K562 (cell line): ENCODE data around the gene VSIG2. TPM values are rescaled to one million over a fixed set of nuclear protein-coding genes. Genes with fewer than 3 reads are reported as not detected.

ENCODE experiments used
- ELF2 ChIP-seq: fragments of 250-450 bp; sonication (Bioruptor Pico); IDR thresholded peaks from 2 replicates; pipeline ENCODE4 v1.5.0; 2021; ENCODE audit warnings: mild to moderate bottlenecking
- ERF ChIP-seq: fragments of 450-650 bp; formaldehyde crosslinking; IDR thresholded peaks from 2 replicates; pipeline ENCODE4 v1.4.0; 2020; ENCODE audit warnings: mild to moderate bottlenecking, mixed read lengths
- FOXA1 ChIP-seq: fragments of 450-650 bp; IDR thresholded peaks from 2 replicates; pipeline ENCODE4 v1.6.1; 2016; ENCODE audit warnings: mild to moderate bottlenecking, borderline replicate concordance
- FUS ChIP-seq: fragments of 200-400 bp; formaldehyde crosslinking; optimal IDR thresholded peaks from 2 replicates; pipeline ENCODE3; 2017; ENCODE audit warnings: low read depth, low read length
- HDGF ChIP-seq: fragments of 450-650 bp; IDR thresholded peaks from 2 replicates; pipeline ENCODE4 v1.6.1; 2016
- HOXB6 ChIP-seq: fragments of 250-450 bp; sonication (Bioruptor Pico); IDR thresholded peaks from 2 replicates; pipeline ENCODE4 v1.5.1; 2022; ENCODE audit warnings: mild to moderate bottlenecking, borderline replicate concordance
- MED1 ChIP-seq: sonication (generic); formaldehyde crosslinking; IDR thresholded peaks from 2 replicates; pipeline ENCODE4 v1.8.1; 2023; ENCODE audit warnings: missing genetic modification reagents, borderline replicate concordance
- POU5F1 ChIP-seq: fragments of 150-350 bp; IDR thresholded peaks from 2 replicates; pipeline ENCODE4 v1.6.1; 2014; ENCODE audit warnings: borderline replicate concordance, low read length, low read depth, mild to moderate bottlenecking; ENCODE audit not compliant: partially characterized antibody
- RUNX1 ChIP-seq: sonication (generic); IDR thresholded peaks from 2 replicates; pipeline ENCODE4 v1.6.1; 2016; ENCODE audit warnings: antibody characterized with exemption, low read depth
- ZFPM2 ChIP-seq: fragments of 250-450 bp; sonication (Bioruptor Pico); IDR thresholded peaks from 2 replicates; pipeline ENCODE4 v1.5.1; 2022; ENCODE audit warnings: mild to moderate bottlenecking
- ZNF174 ChIP-seq: fragments of 250-450 bp; sonication (Bioruptor Pico); IDR thresholded peaks from 2 replicates; pipeline ENCODE4 v1.4.0; 2020; ENCODE audit warnings: mild to moderate bottlenecking
- ZNF408 ChIP-seq: fragments of 250-450 bp; sonication (Bioruptor Pico); IDR thresholded peaks from 2 replicates; pipeline ENCODE4 v1.4.0; 2020; ENCODE audit warnings: low read depth, mild to moderate bottlenecking, moderate library complexity
- polyA plus RNA-seq, 8 experiments: library from polyadenylated mRNA; depleted of rRNA in 4 of 8; stranded (reverse) in 5 of 8; unstranded in 3 of 8; fragments of >200 nt; fragmentation: Nextera tagmentation in 2 of 8; fragmentation: Illumina TruSeq in 1 of 8; extraction: Ambion mirVana in 2 of 8; extraction: Trizol in 1 of 8; gene quantifications; 2 replicates each; pipeline versions ENCODE4 v1.2.1 to v1.2.3, GENCODE V29; 2011 to 2014; ENCODE audit warnings: inconsistent platforms in 1 of 8, missing spikeins in 1 of 8
- total RNA-seq, 7 experiments: library from RNA; depleted of rRNA in 6 of 7; stranded (reverse); fragments of >200 nt in 6 of 7; fragmentation: Illumina TruSeq in 2 of 7; extraction: Trizol in 2 of 7; gene quantifications; 2 replicates each; pipeline versions ENCODE4 v1.2.1 to v1.2.3, GENCODE V29; 2011 to 2021; ENCODE audit warnings: low replicate concordance in 1 of 7
- TF ChIP-seq, protein P1 (sequence below): fragments of 450-650 bp; formaldehyde crosslinking; conservative IDR thresholded peaks from 2 replicates; pipeline ENCODE4 v1.4.0; 2022; ENCODE audit warnings: mild to moderate bottlenecking, missing genetic modification characterization
- TF ChIP-seq, protein P2 (sequence below): fragments of 450-650 bp; IDR thresholded peaks from 2 replicates; pipeline ENCODE4 v1.6.1; 2014; ENCODE audit warnings: low read depth, mild to moderate bottlenecking, moderate library complexity, borderline replicate concordance
- TF ChIP-seq, protein P3 (sequence below): fragments of 450-650 bp; IDR thresholded peaks from 2 replicates; pipeline ENCODE4 v1.6.1; 2016; ENCODE audit warnings: missing biosample characterization, missing genetic modification characterization
- TF ChIP-seq, protein P4 (sequence below): fragments of 200-800 bp; sonication (Bioruptor generic); IDR thresholded peaks from 2 replicates; pipeline ENCODE4 v1.6.1; 2017; ENCODE audit warnings: missing genetic modification characterization, missing compliant biosample characterization
- TF ChIP-seq, protein P5 (sequence below), 2 experiments: fragments of 150-350 bp in 1 of 2; IDR thresholded peaks; 2 replicates each; pipeline ENCODE4 v1.6.1; 2012 to 2016; ENCODE audit warnings: low read depth in 2 of 2, low read length in 2 of 2, mild to moderate bottlenecking in 1 of 2, moderate library complexity in 1 of 2
- TF ChIP-seq, protein P6 (sequence below): fragments of 450-650 bp; formaldehyde crosslinking; IDR thresholded peaks from 2 replicates; pipeline ENCODE4 v1.4.0; 2022; ENCODE audit warnings: missing genetic modification characterization

The VSIG2 gene
- total and polyA plus RNA-seq, 9 of the 15 experiments (the other 6 are each of a cell fraction or from before 2014, with no cell fraction given), result not detected

DNA sequence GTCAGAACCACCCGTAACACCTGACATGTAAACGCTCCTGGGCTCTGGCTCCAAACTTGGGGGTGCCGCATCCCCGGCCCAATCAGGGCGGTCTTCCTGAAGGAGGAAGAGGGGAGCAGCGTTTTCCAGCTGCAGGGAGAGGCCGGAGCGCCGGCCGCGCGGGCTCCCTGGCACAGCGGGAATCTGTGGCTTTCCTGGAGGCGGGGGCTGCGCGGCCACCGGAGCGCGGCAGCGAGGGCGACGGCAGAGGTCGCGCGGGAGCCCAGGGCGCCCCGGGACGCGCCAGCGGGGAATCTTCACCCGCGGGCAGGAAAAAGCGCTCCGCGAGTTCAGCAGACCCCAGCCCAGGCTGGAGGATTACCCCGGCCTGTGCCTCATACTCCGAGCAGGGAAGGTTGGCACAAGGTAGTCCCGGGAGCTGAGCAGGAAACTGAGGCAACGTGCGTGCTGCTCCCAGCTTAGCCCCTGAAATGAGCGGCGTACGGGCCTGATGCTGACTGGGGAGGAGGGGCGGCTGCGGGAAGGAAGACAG lies 10.6 kb upstream of the VSIG2 start (continued):
- no peak for TF ChIP-seq ERF
- TF ChIP-seq POU5F1, result no peak
- TF ChIP-seq FUS, result no peak
- no peak for TF ChIP-seq ZNF174
- no peak for TF ChIP-seq HOXB6 (CRISPR knock-in tag)
- no peak for TF ChIP-seq ZFPM2 (CRISPR knock-in tag)
- TF ChIP-seq, protein P1, sequence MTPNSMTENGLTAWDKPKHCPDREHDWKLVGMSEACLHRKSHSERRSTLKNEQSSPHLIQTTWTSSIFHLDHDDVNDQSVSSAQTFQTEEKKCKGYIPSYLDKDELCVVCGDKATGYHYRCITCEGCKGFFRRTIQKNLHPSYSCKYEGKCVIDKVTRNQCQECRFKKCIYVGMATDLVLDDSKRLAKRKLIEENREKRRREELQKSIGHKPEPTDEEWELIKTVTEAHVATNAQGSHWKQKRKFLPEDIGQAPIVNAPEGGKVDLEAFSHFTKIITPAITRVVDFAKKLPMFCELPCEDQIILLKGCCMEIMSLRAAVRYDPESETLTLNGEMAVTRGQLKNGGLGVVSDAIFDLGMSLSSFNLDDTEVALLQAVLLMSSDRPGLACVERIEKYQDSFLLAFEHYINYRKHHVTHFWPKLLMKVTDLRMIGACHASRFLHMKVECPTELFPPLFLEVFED (CRISPR knock-in tag), result no peak
- TF ChIP-seq, protein P2, sequence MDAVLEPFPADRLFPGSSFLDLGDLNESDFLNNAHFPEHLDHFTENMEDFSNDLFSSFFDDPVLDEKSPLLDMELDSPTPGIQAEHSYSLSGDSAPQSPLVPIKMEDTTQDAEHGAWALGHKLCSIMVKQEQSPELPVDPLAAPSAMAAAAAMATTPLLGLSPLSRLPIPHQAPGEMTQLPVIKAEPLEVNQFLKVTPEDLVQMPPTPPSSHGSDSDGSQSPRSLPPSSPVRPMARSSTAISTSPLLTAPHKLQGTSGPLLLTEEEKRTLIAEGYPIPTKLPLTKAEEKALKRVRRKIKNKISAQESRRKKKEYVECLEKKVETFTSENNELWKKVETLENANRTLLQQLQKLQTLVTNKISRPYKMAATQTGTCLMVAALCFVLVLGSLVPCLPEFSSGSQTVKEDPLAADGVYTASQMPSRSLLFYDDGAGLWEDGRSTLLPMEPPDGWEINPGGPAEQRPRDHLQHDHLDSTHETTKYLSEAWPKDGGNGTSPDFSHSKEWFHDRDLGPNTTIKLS, result no peak
- TF ChIP-seq, protein P3, sequence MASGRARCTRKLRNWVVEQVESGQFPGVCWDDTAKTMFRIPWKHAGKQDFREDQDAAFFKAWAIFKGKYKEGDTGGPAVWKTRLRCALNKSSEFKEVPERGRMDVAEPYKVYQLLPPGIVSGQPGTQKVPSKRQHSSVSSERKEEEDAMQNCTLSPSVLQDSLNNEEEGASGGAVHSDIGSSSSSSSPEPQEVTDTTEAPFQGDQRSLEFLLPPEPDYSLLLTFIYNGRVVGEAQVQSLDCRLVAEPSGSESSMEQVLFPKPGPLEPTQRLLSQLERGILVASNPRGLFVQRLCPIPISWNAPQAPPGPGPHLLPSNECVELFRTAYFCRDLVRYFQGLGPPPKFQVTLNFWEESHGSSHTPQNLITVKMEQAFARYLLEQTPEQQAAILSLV (tag), result no peak
- no peak for TF ChIP-seq RUNX1
- TF ChIP-seq ZNF408, result no peak
- no peak for TF ChIP-seq FOXA1
- TF ChIP-seq, protein P4, sequence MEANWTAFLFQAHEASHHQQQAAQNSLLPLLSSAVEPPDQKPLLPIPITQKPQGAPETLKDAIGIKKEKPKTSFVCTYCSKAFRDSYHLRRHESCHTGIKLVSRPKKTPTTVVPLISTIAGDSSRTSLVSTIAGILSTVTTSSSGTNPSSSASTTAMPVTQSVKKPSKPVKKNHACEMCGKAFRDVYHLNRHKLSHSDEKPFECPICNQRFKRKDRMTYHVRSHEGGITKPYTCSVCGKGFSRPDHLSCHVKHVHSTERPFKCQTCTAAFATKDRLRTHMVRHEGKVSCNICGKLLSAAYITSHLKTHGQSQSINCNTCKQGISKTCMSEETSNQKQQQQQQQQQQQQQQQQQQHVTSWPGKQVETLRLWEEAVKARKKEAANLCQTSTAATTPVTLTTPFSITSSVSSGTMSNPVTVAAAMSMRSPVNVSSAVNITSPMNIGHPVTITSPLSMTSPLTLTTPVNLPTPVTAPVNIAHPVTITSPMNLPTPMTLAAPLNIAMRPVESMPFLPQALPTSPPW (CRISPR knock-in tag), result no peak
- no peak for TF ChIP-seq MED1
- TF ChIP-seq ELF2 (CRISPR knock-in tag), result no peak
- TF ChIP-seq, protein P5, sequence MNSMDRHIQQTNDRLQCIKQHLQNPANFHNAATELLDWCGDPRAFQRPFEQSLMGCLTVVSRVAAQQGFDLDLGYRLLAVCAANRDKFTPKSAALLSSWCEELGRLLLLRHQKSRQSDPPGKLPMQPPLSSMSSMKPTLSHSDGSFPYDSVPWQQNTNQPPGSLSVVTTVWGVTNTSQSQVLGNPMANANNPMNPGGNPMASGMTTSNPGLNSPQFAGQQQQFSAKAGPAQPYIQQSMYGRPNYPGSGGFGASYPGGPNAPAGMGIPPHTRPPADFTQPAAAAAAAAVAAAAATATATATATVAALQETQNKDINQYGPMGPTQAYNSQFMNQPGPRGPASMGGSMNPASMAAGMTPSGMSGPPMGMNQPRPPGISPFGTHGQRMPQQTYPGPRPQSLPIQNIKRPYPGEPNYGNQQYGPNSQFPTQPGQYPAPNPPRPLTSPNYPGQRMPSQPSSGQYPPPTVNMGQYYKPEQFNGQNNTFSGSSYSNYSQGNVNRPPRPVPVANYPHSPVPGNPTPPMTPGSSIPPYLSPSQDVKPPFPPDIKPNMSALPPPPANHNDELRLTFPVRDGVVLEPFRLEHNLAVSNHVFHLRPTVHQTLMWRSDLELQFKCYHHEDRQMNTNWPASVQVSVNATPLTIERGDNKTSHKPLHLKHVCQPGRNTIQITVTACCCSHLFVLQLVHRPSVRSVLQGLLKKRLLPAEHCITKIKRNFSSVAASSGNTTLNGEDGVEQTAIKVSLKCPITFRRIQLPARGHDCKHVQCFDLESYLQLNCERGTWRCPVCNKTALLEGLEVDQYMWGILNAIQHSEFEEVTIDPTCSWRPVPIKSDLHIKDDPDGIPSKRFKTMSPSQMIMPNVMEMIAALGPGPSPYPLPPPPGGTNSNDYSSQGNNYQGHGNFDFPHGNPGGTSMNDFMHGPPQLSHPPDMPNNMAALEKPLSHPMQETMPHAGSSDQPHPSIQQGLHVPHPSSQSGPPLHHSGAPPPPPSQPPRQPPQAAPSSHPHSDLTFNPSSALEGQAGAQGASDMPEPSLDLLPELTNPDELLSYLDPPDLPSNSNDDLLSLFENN (IDR thresholded peaks at IDR 0.05; ENCODE audit: low read depth in 2 of 2, low read length in 2 of 2), result no peak
- TF ChIP-seq HDGF, result no peak
- TF ChIP-seq, protein P6, sequence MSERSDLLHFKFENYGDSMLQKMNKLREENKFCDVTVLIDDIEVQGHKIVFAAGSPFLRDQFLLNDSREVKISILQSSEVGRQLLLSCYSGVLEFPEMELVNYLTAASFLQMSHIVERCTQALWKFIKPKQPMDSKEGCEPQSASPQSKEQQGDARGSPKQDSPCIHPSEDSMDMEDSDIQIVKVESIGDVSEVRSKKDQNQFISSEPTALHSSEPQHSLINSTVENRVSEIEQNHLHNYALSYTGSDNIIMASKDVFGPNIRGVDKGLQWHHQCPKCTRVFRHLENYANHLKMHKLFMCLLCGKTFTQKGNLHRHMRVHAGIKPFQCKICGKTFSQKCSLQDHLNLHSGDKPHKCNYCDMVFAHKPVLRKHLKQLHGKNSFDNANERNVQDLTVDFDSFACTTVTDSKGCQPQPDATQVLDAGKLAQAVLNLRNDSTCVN (CRISPR knock-in tag), result no peak
